GM12872 (cell line): ENCODE results near the gene C17orf75.

Source experiments
- CTCF ChIP-seq: IDR thresholded peaks from 3 replicates; pipeline ENCODE4 v1.5.1; 2011; ENCODE audit warnings: low read depth, mild to moderate bottlenecking, low read length, moderate library complexity; ENCODE audit not compliant: insufficient read depth

C17orf75 gene

GRCh38 chr17:32341857-32342602, at the start of gene C17orf75:
Gene C17orf75 (minus strand): TSS chr17:32342173. CDS start chr17:32342139, 34 bp downstream.
- TF ChIP-seq CTCF, result no peak

GRCh38 chr17:32388613-32389459, 46.9 kb upstream of the C17orf75 start:
- no peak for TF ChIP-seq CTCF

- no peak for TF ChIP-seq CTCF
Observed at GRCh38 chr17:32386844-32387243, 44.9 kb upstream of the C17orf75 start.

GRCh38 chr17:32385971-32386370, 44.0 kb upstream of the C17orf75 start:
- TF ChIP-seq CTCF, result no peak

- no peak for TF ChIP-seq CTCF
Observed at GRCh38 chr17:32385121-32385520, 43.1 kb upstream of the C17orf75 start.

GRCh38 chr17:32383926-32384434, 42.0 kb upstream of the C17orf75 start:
- no peak for TF ChIP-seq CTCF

- no peak for TF ChIP-seq CTCF
Observed at GRCh38 chr17:32382526-32383223, 40.7 kb upstream of the C17orf75 start.
